Fibroblast of the aortic adventitia (primary cell): ENCODE data around the gene ILKAP. TPM values are rescaled to one million over a fixed set of nuclear protein-coding genes. Genes with fewer than 3 reads are reported as not detected.

Experiments used
- DNase-seq: peaks from one replicate; pipeline ENCODE4 v3.0.0-alpha.2; 2010; ENCODE audit warnings: low read depth
- H3K4me3 ChIP-seq: 2 replicates; pipeline ENCODE4 v1.5.1; 2011; ENCODE audit warnings: low read depth, mild to moderate bottlenecking, control low read depth, low read length, moderate library complexity
- CTCF ChIP-seq: IDR thresholded peaks from 2 replicates; pipeline ENCODE4 v1.5.1; 2011; ENCODE audit warnings: mild to moderate bottlenecking, low read length, control low read depth, inconsistent platforms; ENCODE audit not compliant: insufficient read depth
- total RNA-seq: library from RNA; depleted of rRNA; stranded (reverse); fragments of >200 nt; gene quantifications from 2 replicates; pipeline ENCODE4 v1.2.3, GENCODE V29; 2012; ENCODE audit warnings: low replicate concordance

ILKAP gene
- total RNA-seq, 1 donor, result 19.0 TPM

- no peak for TF ChIP-seq CTCF
- DNase-seq, result no peak
- H3K4me3 ChIP-seq, result no peak overlapping the region
These were observed 59.2 kb downstream of the ILKAP start for GRCh38 chr2:238144262-238144661.

GRCh38 chr2:238143239-238143951, 60.1 kb downstream of the ILKAP start:
- DNase-seq, result no peak
- H3K4me3 ChIP-seq, result no peak overlapping the region
- TF ChIP-seq CTCF, result no peak

GRCh38 chr2:238142382-238143205, 60.9 kb downstream of the ILKAP start:
- DNase-seq, result no peak
- no peak for TF ChIP-seq CTCF
- no peak overlapping the region for H3K4me3 ChIP-seq

GRCh38 chr2:238141541-238142318, 61.8 kb downstream of the ILKAP start:
- TF ChIP-seq CTCF, result no peak
- no peak overlapping the region for H3K4me3 ChIP-seq
- DNase-seq, result no peak

- H3K4me3 ChIP-seq, result no peak overlapping the region
- no peak for DNase-seq
- no peak for TF ChIP-seq CTCF
These were observed 62.6 kb downstream of the ILKAP start for GRCh38 chr2:238140721-238141540.

- no peak for TF ChIP-seq CTCF
- no peak overlapping the region for H3K4me3 ChIP-seq
- no peak for DNase-seq
These were observed 63.5 kb downstream of the ILKAP start for GRCh38 chr2:238140040-238140439.
